ENCODE data around the gene OSGIN1.

GRCh38 chr16:83964684-83965443 is 11.8 kb downstream of the OSGIN1 start:
- TF ChIP-seq CTCF (IDR thresholded peaks at IDR 0.05; ENCODE audit: borderline replicate concordance, extremely low read depth, low read length, poor library complexity, severe bottlenecking) (no peak), EZH2 (IDR thresholded peaks at IDR 0.05; ENCODE audit: borderline replicate concordance, low read depth, low read length, severe bottlenecking) (no peak)
